Measurements from ENCODE around the gene RPL41. TPM values are rescaled to one million over a fixed set of nuclear protein-coding genes. Genes with fewer than 3 reads are reported as not detected.

The RPL41 gene
- total and polyA plus RNA-seq, 9 of the 15 experiments (the other 6 are each of a cell fraction or from before 2014, with no cell fraction given), result 3,403 to 11,276 (median 5,604) TPM

- TF ChIP-seq REST (IDR thresholded peaks at IDR 0.05; ENCODE audit: borderline replicate concordance) (peak; percentile 48), REST (CRISPR knock-in tag; IDR thresholded peaks at IDR 0.05; ENCODE audit: low read depth) (no peak), ZBTB9 (CRISPR knock-in tag; IDR thresholded peaks at IDR 0.05) (peak; percentile 47; the same call in 1 of the 2 replicates), ZBTB1 (CRISPR knock-in tag; IDR thresholded peaks at IDR 0.05; ENCODE audit: borderline replicate concordance, low read depth) (peak; percentile 56; the same call in 1 of the 2 replicates), SMAD4 (CRISPR knock-in tag; conservative IDR thresholded peaks at IDR 0.05) (peak; percentile 36), ARHGAP35 (IDR thresholded peaks at IDR 0.05; ENCODE audit: partially characterized antibody) (no peak), TFAP4 (CRISPR knock-in tag; IDR thresholded peaks at IDR 0.05; ENCODE audit: borderline replicate concordance) (peak; percentile 78), HNRNPL (IDR thresholded peaks at IDR 0.05; ENCODE audit: low read depth, low read length) (peak; percentile 59; the same call in 1 of the 2 replicates), ETS2 (tag; IDR thresholded peaks at IDR 0.05; ENCODE audit: borderline replicate concordance, poor library complexity, severe bottlenecking) (no peak), NCOA6 (IDR thresholded peaks at IDR 0.05) (peak; percentile 71), ZBTB33 (CRISPR knock-in tag; IDR thresholded peaks at IDR 0.05) (0 out of 2 replicates have a peak, but pooled peaks have one; percentile 46), ZNF184 (CRISPR knock-in tag; IDR thresholded peaks at IDR 0.05) (no peak), FOXP1 (CRISPR knock-in tag; IDR thresholded peaks at IDR 0.05) (no peak), ELF2 (CRISPR knock-in tag; IDR thresholded peaks at IDR 0.05) (no peak), GABPB1 (CRISPR knock-in tag; IDR thresholded peaks at IDR 0.05) (peak; percentile 41; the same call in 1 of the 2 replicates)
Measured at GRCh38 chr12:56078931-56079722, 37.3 kb upstream of the RPL41 start (continued).

All from K562 (cell line).